AG04450 (cell line): ENCODE measurements around the gene SHC2. TPM values are rescaled to one million over a fixed set of nuclear protein-coding genes. Genes with fewer than 3 reads are reported as not detected.

Source experiments
- CTCF ChIA-PET: fragments of 300-600, 350-600 bp; formaldehyde crosslinking; extraction: SDS; loops from one replicate; lab custom pipeline; 2022; ENCODE audit warnings: antibody characterized with exemption, inconsistent platforms; lab: Charles Lee
- POLR2A ChIA-PET: fragments of 350-600 bp; formaldehyde crosslinking; extraction: SDS; loops from one replicate; lab custom pipeline; 2021; ENCODE audit warnings: antibody characterized with exemption, inconsistent platforms; lab: Yijun Ruan, JAX
- DNase-seq: peaks from one replicate; pipeline ENCODE4 v3.0.0-alpha.2; 2011; ENCODE audit warnings: low read depth, low spot score
- H3K27ac ChIP-seq: one replicate; pipeline ENCODE4 v1.5.1; 2012; ENCODE audit warnings: low read depth, low read length, control low read depth
- H3K27me3 ChIP-seq: one replicate; pipeline ENCODE4 v1.6.0; 2012; ENCODE audit warnings: low read length; ENCODE audit not compliant: control insufficient read depth, insufficient read depth
- H3K4me3 ChIP-seq: 2 replicates; pipeline ENCODE4 v1.5.1; 2011; ENCODE audit warnings: mild to moderate bottlenecking, low read depth, low read length, control low read depth
- H3K9me3 ChIP-seq: 2 replicates; pipeline ENCODE4 v1.5.1; 2012; ENCODE audit warnings: low read length; ENCODE audit not compliant: control insufficient read depth, insufficient read depth
- polyA plus RNA-seq: library from polyadenylated mRNA; depleted of rRNA; stranded (reverse); fragments of >200 nt; gene quantifications from 2 replicates; pipeline ENCODE4 v1.2.3, GENCODE V29; 2011; rRNA removed
- small RNA-seq: library from RNA; depleted of rRNA; stranded (forward); fragments of <200 nt; gene quantifications from one replicate; pipeline ENCODE3, GENCODE V24; 2012; ENCODE audit warnings: low read depth; ENCODE audit not compliant: insufficient read length
- TF ChIP-seq, protein P1 (sequence below): IDR thresholded peaks from 2 replicates; pipeline ENCODE4 v1.5.1; 2011; ENCODE audit warnings: low read depth, low read length, control low read depth, inconsistent platforms

The SHC2 gene
- polyA plus RNA-seq, 1 experiment = 1.3 TPM

DNA sequence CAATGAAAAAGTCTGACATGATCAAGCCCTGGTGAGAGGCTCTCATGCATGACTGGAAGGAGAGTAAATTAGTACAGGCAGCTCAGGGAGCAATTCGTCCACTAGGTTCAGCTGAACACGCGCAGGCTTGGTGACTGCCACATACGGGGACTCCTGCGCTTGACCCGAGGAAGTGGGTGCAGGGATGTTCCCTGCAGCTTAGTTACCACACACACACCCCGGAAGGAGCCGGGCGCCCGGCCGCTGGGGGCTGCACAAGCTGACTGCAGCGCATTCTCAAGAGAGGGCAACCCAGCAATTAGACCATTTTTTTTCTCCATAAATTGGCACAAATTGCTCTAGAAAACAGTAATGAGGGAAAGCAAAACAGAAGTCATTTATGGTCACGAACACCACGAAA is 93.3 kb downstream of the SHC2 start:
- Histone ChIP-seq H3K27ac (no peak overlapping the region), H3K27me3 (peaks cover 17% of the 10 kb centered on the region), H3K9me3 (peaks cover 5% of the 10 kb centered on the region; the same call in 1 of the 2 replicates), H3K4me3 (no peak overlapping the region)
- TF ChIP-seq, protein P1, sequence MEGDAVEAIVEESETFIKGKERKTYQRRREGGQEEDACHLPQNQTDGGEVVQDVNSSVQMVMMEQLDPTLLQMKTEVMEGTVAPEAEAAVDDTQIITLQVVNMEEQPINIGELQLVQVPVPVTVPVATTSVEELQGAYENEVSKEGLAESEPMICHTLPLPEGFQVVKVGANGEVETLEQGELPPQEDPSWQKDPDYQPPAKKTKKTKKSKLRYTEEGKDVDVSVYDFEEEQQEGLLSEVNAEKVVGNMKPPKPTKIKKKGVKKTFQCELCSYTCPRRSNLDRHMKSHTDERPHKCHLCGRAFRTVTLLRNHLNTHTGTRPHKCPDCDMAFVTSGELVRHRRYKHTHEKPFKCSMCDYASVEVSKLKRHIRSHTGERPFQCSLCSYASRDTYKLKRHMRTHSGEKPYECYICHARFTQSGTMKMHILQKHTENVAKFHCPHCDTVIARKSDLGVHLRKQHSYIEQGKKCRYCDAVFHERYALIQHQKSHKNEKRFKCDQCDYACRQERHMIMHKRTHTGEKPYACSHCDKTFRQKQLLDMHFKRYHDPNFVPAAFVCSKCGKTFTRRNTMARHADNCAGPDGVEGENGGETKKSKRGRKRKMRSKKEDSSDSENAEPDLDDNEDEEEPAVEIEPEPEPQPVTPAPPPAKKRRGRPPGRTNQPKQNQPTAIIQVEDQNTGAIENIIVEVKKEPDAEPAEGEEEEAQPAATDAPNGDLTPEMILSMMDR = no peak
- POLR2A ChIA-PET = no interaction called here
- CTCF ChIA-PET = no interaction called here
- no peak for DNase-seq

- H3K4me3 ChIP-seq = no peak overlapping the region
- CTCF ChIA-PET = interaction anchor here (0.6 kb wide), 1 partner anchor 98 kb away, joined by 3 read pairs; no protein-coding TSS in a partner anchor
- TF ChIP-seq, protein P1 = no peak
- no peak for DNase-seq
- H3K27ac ChIP-seq = no peak overlapping the region
- POLR2A ChIA-PET = no interaction called here
- peaks cover 16% of the 10 kb centered on the region for H3K27me3 ChIP-seq
- H3K9me3 ChIP-seq = peaks cover 12% of the 10 kb centered on the region
Measured at GRCh38 chr19:366951-367350, 93.9 kb downstream of the SHC2 start.

Small RNAs within 50 kb of the gene (small RNA-seq; reads per million reads assigned to genes)
- not detected for gene RNA5SP462

Other genes with a start within 250 kb of the SHC2 start
- 3.9 and 7.5 TPM in 2 replicates for gene PLPP2, start 169.6 kb downstream of the SHC2 start, polyA plus RNA-seq
- 14.5 and 25.5 TPM in 2 replicates for gene MIER2, start 116.2 kb downstream of the SHC2 start, polyA plus RNA-seq
- 0.05 TPM in 1 of 2 replicates, not detected in the other for gene C2CD4C, start 51.9 kb downstream of the SHC2 start, polyA plus RNA-seq
- not detected in 2 replicates for gene MADCAM1, start 35.5 kb upstream of the SHC2 start, polyA plus RNA-seq
- gene TPGS1, start 46.5 kb upstream of the SHC2 start, polyA plus RNA-seq = 2.6 and 4.1 TPM in 2 replicates
- 34.0 and 54.0 TPM in 2 replicates for gene CDC34, start 70.7 kb upstream of the SHC2 start, polyA plus RNA-seq
- not detected in 2 replicates for gene GZMM, start 83.0 kb upstream of the SHC2 start, polyA plus RNA-seq
- gene BSG, start 111.6 kb upstream of the SHC2 start, polyA plus RNA-seq = 404 and 515 TPM in 2 replicates
- gene HCN2, start 128.8 kb upstream of the SHC2 start, polyA plus RNA-seq = 0.33 and 0.58 TPM in 2 replicates
- gene POLRMT, start 172.5 kb upstream of the SHC2 start, polyA plus RNA-seq = 15.5 and 21.1 TPM in 2 replicates
- gene FGF22, start 178.8 kb upstream of the SHC2 start, polyA plus RNA-seq = not detected in 2 replicates
- gene RNF126, start 202.2 kb upstream of the SHC2 start, polyA plus RNA-seq = 1.7 and 3.1 TPM in 2 replicates
- gene FSTL3, start 215.4 kb upstream of the SHC2 start, polyA plus RNA-seq = 21.2 and 23.2 TPM in 2 replicates
- not detected in 2 replicates for gene PRSS57, start 234.4 kb upstream of the SHC2 start, polyA plus RNA-seq
- 1.8 and 2.4 TPM in 2 replicates for gene PALM, start 247.9 kb upstream of the SHC2 start, polyA plus RNA-seq